Suprapubic skin (tissue), 4 donors: ENCODE data around the gene FAHD2A. TPM values are rescaled to one million over a fixed set of nuclear protein-coding genes. Genes with fewer than 3 reads are reported as not detected.

Experiments
- DNase-seq, 2 donors: peaks; one replicate each; pipeline ENCODE4 v3.0.0-alpha.2; 2019; ENCODE audit warnings: low spot score in 2 of 2
- H3K27ac ChIP-seq: fragments of 200-600 bp; sonication (generic); one replicate; pipeline ENCODE4 v1.5.1; 2019
- H3K27me3 ChIP-seq: fragments of 200-600 bp; sonication (generic); one replicate; pipeline ENCODE4 v1.5.1; 2019
- H3K36me3 ChIP-seq: fragments of 200-600 bp; sonication (generic); one replicate; pipeline ENCODE4 v1.5.1; 2019
- H3K4me1 ChIP-seq: fragments of 200-600 bp; sonication (generic); one replicate; pipeline ENCODE4 v1.5.1; 2019
- H3K4me3 ChIP-seq: fragments of 200-600 bp; sonication (generic); one replicate; pipeline ENCODE4 v1.5.1; 2019; ENCODE audit warnings: mild to moderate bottlenecking
- H3K9me3 ChIP-seq: fragments of 200-600 bp; sonication (generic); one replicate; pipeline ENCODE4 v1.5.1; 2019
- EP300 ChIP-seq: sonication (generic); formaldehyde crosslinking; IDR thresholded peaks from one replicate; pipeline ENCODE4 v1.6.1; 2017; ENCODE audit warnings: antibody characterized with exemption
- POLR2A ChIP-seq, 2 donors: fragments of 450-650 bp; IDR thresholded peaks; one replicate each; pipeline ENCODE4 v1.6.1; 2017; ENCODE audit warnings: antibody characterized with exemption in 2 of 2, mild to moderate bottlenecking in 2 of 2, moderate library complexity in 2 of 2
- POLR2AphosphoS5 ChIP-seq, 3 donors: sonication (generic); formaldehyde crosslinking; IDR thresholded peaks; one replicate each; pipeline ENCODE4 v1.6.1; 2017; ENCODE audit warnings: antibody characterized with exemption in 3 of 3
- WGBS: methylation state at CpG from one replicate; pipeline ENCODE4 v1.1.5; 2018; 5-methylcytosine and 5-hydroxymethylcytosine counted together
- total RNA-seq, 4 donors: library from RNA; depleted of rRNA; stranded (reverse); fragments of >200 nt; gene quantifications; one replicate each; pipeline ENCODE4 v1.1.0, GENCODE V29; 2016
- TF ChIP-seq, protein P1 (sequence below), 2 donors: fragments of 200-600 bp in 1 of 2; fragments of 450-650 bp in 1 of 2; sonication (generic) in 1 of 2; IDR thresholded peaks; one replicate each; pipeline ENCODE4 v1.5.1; 2016 to 2019; ENCODE audit warnings: antibody characterized with exemption in 2 of 2, mild to moderate bottlenecking in 1 of 2, moderate library complexity in 1 of 2

FAHD2A gene, protein sequence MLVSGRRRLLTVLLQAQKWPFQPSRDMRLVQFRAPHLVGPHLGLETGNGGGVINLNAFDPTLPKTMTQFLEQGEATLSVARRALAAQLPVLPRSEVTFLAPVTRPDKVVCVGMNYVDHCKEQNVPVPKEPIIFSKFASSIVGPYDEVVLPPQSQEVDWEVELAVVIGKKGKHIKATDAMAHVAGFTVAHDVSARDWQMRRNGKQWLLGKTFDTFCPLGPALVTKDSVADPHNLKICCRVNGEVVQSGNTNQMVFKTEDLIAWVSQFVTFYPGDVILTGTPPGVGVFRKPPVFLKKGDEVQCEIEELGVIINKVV
- 10 to 100 TPM; 16.4 to 52.5 (median 26.9) TPM for total RNA-seq

DNA sequence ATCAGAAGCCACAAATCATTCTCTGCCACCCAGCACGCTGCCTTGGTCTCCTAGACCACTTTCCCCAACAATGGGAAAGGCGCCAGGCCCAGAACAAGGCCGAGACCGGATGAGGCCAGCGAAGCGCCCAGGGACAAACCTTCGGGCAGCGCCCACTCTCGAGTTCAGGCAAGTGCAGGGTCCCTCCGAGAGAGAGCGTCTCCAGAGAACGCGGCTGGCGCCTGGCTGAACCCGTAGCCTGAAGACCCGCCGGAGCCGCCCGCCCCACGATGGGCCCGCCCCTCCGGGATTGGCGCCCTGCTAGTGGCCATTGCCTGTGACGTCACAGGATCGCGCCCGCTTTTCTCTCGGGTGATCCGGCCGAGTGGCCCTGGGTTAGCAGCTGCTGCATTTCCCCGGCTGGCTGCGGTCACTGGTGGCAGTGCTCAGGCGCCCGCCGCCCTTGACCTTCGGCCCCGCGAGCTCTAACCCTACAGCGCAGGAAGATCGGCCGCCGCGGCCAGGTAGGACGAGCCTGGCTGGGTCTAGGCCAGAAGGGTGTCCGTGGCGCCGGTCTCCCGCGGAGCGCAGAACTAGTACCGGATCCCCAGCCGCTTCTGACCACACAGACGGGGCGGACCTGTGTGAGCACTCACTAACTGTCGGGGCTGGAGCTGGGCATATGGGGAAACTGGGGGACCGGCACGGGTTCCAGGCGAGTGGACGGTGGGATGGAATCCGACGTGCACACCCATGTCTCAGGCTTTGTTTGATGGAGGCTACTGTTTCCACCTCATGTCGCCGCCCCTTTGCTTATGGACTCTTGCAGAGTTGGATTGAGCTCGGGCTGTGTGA, at the start of gene FAHD2A:
Gene FAHD2A (plus strand): TSS at position 339 of the 834 bp plus-strand sequence. CDS start 2,851 bp downstream, outside the sequence.
- peak; percentile 97 to 99 for DNase-seq
- Histone ChIP-seq H3K4me1 (peaks cover 23% of the 10 kb centered on the region), H3K36me3 (peaks cover 8% of the 10 kb centered on the region), H3K9me3 (no peaks in the 10 kb centered on the region), H3K4me3 (peak within 1 kb of the TSS; percentile 71), H3K27ac (peak within 1 kb of the TSS; percentile 63), H3K27me3 (no peaks in the 10 kb centered on the region)
- 0% methylated on average over 19 of the region's 64 CpGs for WGBS
- TF ChIP-seq POLR2AphosphoS5 (IDR thresholded peaks at IDR 0.05), result peak in 2 of 3 donors; percentile 47 to 70
- peak in 1 of 2 donors; percentile 27 for TF ChIP-seq POLR2A (IDR thresholded peaks at IDR 0.05)
- TF ChIP-seq EP300, result no peak
- TF ChIP-seq, protein P1, sequence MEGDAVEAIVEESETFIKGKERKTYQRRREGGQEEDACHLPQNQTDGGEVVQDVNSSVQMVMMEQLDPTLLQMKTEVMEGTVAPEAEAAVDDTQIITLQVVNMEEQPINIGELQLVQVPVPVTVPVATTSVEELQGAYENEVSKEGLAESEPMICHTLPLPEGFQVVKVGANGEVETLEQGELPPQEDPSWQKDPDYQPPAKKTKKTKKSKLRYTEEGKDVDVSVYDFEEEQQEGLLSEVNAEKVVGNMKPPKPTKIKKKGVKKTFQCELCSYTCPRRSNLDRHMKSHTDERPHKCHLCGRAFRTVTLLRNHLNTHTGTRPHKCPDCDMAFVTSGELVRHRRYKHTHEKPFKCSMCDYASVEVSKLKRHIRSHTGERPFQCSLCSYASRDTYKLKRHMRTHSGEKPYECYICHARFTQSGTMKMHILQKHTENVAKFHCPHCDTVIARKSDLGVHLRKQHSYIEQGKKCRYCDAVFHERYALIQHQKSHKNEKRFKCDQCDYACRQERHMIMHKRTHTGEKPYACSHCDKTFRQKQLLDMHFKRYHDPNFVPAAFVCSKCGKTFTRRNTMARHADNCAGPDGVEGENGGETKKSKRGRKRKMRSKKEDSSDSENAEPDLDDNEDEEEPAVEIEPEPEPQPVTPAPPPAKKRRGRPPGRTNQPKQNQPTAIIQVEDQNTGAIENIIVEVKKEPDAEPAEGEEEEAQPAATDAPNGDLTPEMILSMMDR (IDR thresholded peaks at IDR 0.05), result no peak

DNA sequence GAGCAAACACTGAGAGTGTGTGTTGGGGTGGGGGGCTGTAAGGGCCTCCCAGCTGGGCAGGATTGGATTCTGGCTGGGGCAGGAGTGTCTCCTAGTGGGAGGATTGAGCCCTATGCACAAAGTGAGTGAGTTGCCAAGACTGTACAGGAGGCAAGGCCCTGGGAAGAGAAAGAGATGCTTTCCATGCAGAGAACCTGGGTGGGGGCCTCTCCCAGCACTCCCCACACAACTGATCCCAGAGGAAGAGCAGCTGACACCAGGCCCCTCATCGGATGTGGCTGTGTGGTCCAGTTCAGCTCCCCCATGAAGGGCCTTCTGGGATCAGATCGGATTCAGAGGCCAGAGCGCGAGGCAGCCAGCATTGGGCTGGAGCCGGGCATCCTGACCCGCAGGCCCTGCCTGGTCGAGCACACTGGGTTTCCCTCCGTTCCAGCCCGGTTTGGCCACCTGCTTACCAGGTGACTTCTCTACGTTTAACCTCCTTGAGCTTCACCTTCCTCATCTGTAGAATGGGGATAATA, 49.4 kb upstream of the FAHD2A start:
- 88% methylated on average over 10 of the region's 10 CpGs for WGBS
- Histone ChIP-seq H3K27me3 (no peaks in the 10 kb centered on the region), H3K36me3 (no peaks in the 10 kb centered on the region), H3K4me3 (no peak overlapping the region), H3K27ac (no peak overlapping the region), H3K4me1 (peaks cover 8% of the 10 kb centered on the region), H3K9me3 (no peaks in the 10 kb centered on the region)
- peak in 1 of 2 donors; percentile 63 for DNase-seq
- TF ChIP-seq, protein P1 (IDR thresholded peaks at IDR 0.05), result no peak
- TF ChIP-seq EP300 (no peak), POLR2A (IDR thresholded peaks at IDR 0.05) (no peak), POLR2AphosphoS5 (IDR thresholded peaks at IDR 0.05) (no peak)

DNA sequence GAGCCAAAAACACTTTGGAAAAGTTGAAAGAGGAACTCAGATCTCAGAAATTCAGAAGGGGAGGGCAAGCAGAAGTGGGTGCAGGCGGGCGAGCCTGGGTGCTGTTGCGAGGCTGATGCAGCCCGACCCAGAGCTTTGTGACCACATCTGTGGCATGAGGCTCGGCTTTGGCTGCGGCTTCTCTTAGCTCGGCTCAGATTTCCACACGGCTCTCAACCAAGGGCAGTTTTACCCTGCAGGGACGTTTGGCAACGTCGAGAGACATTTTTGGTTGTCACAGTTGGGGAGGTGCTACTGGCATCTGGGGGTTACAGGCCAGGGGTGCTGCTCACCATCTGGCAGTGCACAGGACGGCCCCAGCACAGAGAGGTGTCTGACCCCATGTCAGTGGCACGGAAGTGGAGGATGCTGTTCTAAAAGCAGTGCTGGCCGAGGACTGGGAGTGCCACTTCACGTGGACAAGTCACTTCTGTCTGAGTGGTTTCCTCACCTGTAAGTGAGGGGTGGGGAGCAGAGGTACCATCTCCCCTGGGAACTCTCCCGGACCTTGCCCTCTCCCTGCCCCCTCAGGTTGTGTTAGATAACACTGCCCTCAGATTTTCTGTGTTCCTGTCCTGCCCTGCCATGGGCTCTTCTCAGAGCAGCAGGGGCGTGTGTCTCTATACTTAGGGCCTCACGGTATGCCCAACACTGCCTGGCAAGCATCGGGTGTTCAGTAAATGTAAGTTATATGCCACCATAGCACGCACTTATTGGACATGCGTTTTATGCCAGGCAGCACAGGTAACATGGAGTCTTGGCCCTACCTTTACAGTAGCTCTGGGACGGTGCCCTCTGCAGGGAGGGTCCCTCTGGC, 48.7 kb upstream of the FAHD2A start:
- peak in 1 of 2 donors; percentile 67 for DNase-seq
- H3K36me3 ChIP-seq, result no peaks in the 10 kb centered on the region
- H3K4me1 ChIP-seq, result peaks cover under 1% of the 10 kb centered on the region
- no peaks in the 10 kb centered on the region for H3K9me3 ChIP-seq
- WGBS, result 87% methylated on average over 16 of the region's 22 CpGs
- H3K27ac ChIP-seq, result no peak overlapping the region
- no peak for TF ChIP-seq EP300
- TF ChIP-seq, protein P1 (IDR thresholded peaks at IDR 0.05), result no peak
- no peak for TF ChIP-seq POLR2AphosphoS5 (IDR thresholded peaks at IDR 0.05)
- no peak for TF ChIP-seq POLR2A (IDR thresholded peaks at IDR 0.05)
- H3K27me3 ChIP-seq, result no peaks in the 10 kb centered on the region
- H3K4me3 ChIP-seq, result no peak overlapping the region

DNA sequence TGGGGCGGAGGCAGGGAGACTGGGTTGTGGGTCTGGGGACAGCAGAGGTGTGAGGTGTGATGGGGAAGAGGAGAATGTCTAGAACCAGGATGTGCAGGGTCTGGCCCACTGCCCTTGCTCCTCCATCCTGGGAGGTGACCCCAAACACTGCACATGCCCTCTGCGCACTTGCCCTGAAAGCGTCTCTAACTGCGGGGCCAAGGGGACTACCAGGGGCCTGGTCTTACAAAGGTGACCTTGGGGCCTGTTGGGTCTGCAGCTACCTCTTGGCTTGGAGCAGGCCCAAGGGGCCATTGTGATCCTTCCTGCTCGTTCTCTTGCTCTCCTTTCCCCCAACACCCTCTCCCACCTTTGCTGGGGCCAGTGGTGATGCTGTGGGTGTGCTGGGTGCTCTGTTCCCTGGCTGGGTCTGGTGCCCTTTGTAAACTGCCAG, 48.0 kb upstream of the FAHD2A start:
- H3K9me3 ChIP-seq, result no peaks in the 10 kb centered on the region
- no peak overlapping the region for H3K4me3 ChIP-seq
- DNase-seq, result no peak
- 96% methylated on average over 5 of the region's 5 CpGs for WGBS
- no peak overlapping the region for H3K27ac ChIP-seq
- TF ChIP-seq, protein P1 (IDR thresholded peaks at IDR 0.05), result no peak
- peaks cover 3% of the 10 kb centered on the region for H3K4me1 ChIP-seq
- H3K36me3 ChIP-seq, result no peaks in the 10 kb centered on the region
- H3K27me3 ChIP-seq, result no peaks in the 10 kb centered on the region
